ENCODE results near the gene DOCK10. TPM values are rescaled to one million over a fixed set of nuclear protein-coding genes. Genes with fewer than 3 reads are reported as not detected.

Gene DOCK10
- total RNA-seq, 1 donor from 2014 or later: 15.1 TPM

DNA sequence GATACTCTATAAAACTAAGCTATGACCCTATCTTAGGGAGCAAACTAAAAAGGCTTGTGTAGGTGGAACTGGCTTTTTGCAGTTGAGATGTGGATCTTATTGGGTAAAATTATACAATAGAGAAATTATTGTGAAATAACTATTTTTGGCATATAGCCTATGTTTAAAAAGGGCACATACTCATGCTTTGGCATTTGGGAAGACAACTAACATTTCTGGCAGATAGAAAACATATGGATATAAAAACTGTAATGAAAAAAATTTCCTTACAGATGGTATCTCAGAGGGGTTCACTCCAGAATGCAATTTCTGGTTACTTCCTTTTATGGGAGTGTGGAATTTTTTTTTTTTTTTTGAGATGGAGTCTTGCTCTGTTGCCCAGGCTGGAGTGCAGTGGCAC lies 206.0 kb downstream of the DOCK10 start:
- Histone ChIP-seq H3K36me3 (ENCODE audit: control insufficient read depth in 3 of 3, insufficient read depth in 3 of 3, low read length in 3 of 3) (peaks cover 0 to 2% (median 0%) of the 10 kb centered on the region in 3 donors), H3K4me1 (ENCODE audit: control insufficient read depth in 3 of 3, insufficient read depth in 3 of 3, low read length in 3 of 3) (peaks cover 8 to 11% (median 11%) of the 10 kb centered on the region in 3 donors), H3K27me3 (ENCODE audit: control insufficient read depth in 3 of 3, insufficient read depth in 3 of 3, low read length in 3 of 3) (no peaks in the 10 kb centered on the region), H3K9ac (ENCODE audit: low read depth in 1 of 3, low read length in 3 of 3) (no peak overlapping the region), H3K9me3 (ENCODE audit: control insufficient read depth in 3 of 3, low read length in 3 of 3) (no peaks in the 10 kb centered on the region), H3K27ac (ENCODE audit: low read depth, low read length) (no peak overlapping the region), H3K4me3 (ENCODE audit: low read length in 3 of 3) (no peak overlapping the region)

DNA sequence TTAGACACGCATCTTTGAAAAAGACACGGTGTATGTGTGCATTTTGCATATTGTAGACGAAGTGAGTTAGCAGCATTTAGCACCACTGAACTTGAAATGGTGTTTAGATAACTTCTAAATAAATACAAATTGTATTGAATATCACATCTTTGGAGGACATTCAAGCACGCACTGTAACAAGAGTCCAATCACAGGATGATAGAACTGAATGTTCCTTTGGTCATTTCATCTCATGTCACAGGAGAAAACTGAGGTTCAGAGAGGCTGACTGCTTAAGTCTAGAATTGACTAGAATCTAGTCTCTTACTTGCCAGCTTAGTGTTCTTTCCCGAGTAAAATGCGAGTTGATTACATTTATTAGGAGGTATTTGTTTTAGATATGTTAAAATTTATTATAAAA lies 206.9 kb downstream of the DOCK10 start:
- no peak overlapping the region for H3K27ac ChIP-seq (ENCODE audit: low read depth, low read length)

DNA sequence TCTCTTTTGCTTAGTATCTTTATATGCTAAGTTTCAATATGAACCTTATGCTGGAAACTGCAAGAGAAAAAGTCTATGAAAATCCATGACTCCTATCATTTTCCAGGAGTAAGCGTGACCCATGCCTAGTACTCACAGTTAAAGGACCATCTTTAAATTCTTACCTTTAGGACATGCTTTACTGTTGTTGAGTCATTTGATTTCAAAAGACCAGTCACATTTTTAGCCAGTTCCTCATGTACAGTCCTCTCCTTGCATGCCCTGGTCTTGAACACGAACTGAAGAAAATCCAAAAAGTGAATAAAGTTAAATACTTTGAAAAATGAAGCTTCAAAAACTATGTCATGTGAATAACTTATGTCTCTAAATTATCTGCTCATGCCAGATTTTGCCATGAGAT lies 208.3 kb downstream of the DOCK10 start:
- Histone ChIP-seq H3K4me3 (ENCODE audit: low read length in 3 of 3) (no peak overlapping the region), H3K9ac (ENCODE audit: low read depth in 1 of 3, low read length in 3 of 3) (no peak overlapping the region), H3K36me3 (ENCODE audit: control insufficient read depth in 3 of 3, insufficient read depth in 3 of 3, low read length in 3 of 3) (peaks cover 0 to 4% (median 0%) of the 10 kb centered on the region in 3 donors), H3K9me3 (ENCODE audit: control insufficient read depth in 3 of 3, low read length in 3 of 3) (no peaks in the 10 kb centered on the region), H3K27ac (ENCODE audit: low read depth, low read length) (no peak overlapping the region), H3K27me3 (ENCODE audit: control insufficient read depth in 3 of 3, insufficient read depth in 3 of 3, low read length in 3 of 3) (no peaks in the 10 kb centered on the region), H3K4me1 (ENCODE audit: control insufficient read depth in 3 of 3, insufficient read depth in 3 of 3, low read length in 3 of 3) (peaks cover 8 to 11% (median 11%) of the 10 kb centered on the region in 3 donors)

More for the DNA sequence above, 206.9 kb downstream of the DOCK10 start:
- H3K4me3 ChIP-seq (ENCODE audit: low read length in 3 of 3): no peak overlapping the region
- H3K27me3 ChIP-seq (ENCODE audit: control insufficient read depth in 3 of 3, insufficient read depth in 3 of 3, low read length in 3 of 3): no peaks in the 10 kb centered on the region
- H3K9me3 ChIP-seq (ENCODE audit: control insufficient read depth in 3 of 3, low read length in 3 of 3): no peaks in the 10 kb centered on the region
- H3K36me3 ChIP-seq (ENCODE audit: control insufficient read depth in 3 of 3, insufficient read depth in 3 of 3, low read length in 3 of 3): peaks cover 0 to 2% (median 0%) of the 10 kb centered on the region in 3 donors
- H3K4me1 ChIP-seq (ENCODE audit: control insufficient read depth in 3 of 3, insufficient read depth in 3 of 3, low read length in 3 of 3): peaks cover 8 to 11% (median 11%) of the 10 kb centered on the region in 3 donors
- no peak overlapping the region for H3K9ac ChIP-seq (ENCODE audit: low read depth in 1 of 3, low read length in 3 of 3)

DNA sequence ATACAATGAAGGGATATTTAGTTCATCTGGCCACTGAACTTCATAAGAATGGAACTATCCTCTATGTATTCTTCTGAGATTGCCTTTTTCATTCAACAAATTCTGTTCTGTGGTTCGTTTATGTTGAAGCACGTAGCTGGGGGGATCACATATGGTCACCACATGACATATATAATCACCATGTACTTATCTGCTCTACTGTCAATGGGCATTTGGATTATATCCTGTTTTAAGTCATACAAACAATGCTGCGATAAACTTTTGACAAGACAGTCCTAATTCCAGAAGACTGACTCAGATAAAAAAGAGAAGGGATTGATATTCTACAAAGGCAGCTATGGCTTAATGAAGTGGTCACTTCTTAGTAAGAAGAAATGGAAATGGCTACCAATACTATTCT lies 210.1 kb downstream of the DOCK10 start:
- Histone ChIP-seq H3K27me3 (ENCODE audit: control insufficient read depth in 3 of 3, insufficient read depth in 3 of 3, low read length in 3 of 3) (no peaks in the 10 kb centered on the region), H3K27ac (ENCODE audit: low read depth, low read length) (no peak overlapping the region), H3K9me3 (ENCODE audit: control insufficient read depth in 3 of 3, low read length in 3 of 3) (no peaks in the 10 kb centered on the region), H3K36me3 (ENCODE audit: control insufficient read depth in 3 of 3, insufficient read depth in 3 of 3, low read length in 3 of 3) (peaks cover 0 to 4% (median 0%) of the 10 kb centered on the region in 3 donors), H3K9ac (ENCODE audit: low read depth in 1 of 3, low read length in 3 of 3) (no peak overlapping the region), H3K4me1 (ENCODE audit: control insufficient read depth in 3 of 3, insufficient read depth in 3 of 3, low read length in 3 of 3) (peaks cover 2 to 7% (median 7%) of the 10 kb centered on the region in 3 donors), H3K4me3 (ENCODE audit: low read length in 3 of 3) (no peak overlapping the region)

DNA sequence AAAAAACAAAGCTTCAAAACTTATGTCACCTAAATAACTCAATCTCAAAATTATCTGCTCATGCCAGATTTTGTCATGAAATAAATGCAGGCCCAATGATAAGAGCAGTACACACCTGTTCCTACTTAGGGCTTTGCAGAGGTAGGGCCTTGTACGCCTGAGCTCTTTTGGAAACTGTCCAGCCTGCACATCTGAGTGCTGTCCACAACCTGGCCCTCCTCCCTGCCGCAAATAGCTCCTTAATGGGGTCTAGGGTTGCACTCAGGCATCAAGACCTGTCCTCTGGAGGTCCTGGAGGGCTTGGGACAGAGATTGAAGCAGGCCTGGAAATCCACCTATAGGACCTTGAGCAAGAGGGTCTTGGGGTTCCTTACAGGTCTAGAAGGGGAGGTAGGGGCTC lies 210.7 kb downstream of the DOCK10 start:
- Histone ChIP-seq H3K27me3 (ENCODE audit: control insufficient read depth in 3 of 3, insufficient read depth in 3 of 3, low read length in 3 of 3) (no peaks in the 10 kb centered on the region), H3K9ac (ENCODE audit: low read depth in 1 of 3, low read length in 3 of 3) (no peak overlapping the region), H3K9me3 (ENCODE audit: control insufficient read depth in 3 of 3, low read length in 3 of 3) (no peaks in the 10 kb centered on the region), H3K4me3 (ENCODE audit: low read length in 3 of 3) (no peak overlapping the region), H3K4me1 (ENCODE audit: control insufficient read depth in 3 of 3, insufficient read depth in 3 of 3, low read length in 3 of 3) (peaks cover 0 to 7% (median 4%) of the 10 kb centered on the region in 3 donors), H3K36me3 (ENCODE audit: control insufficient read depth in 3 of 3, insufficient read depth in 3 of 3, low read length in 3 of 3) (peaks cover 0 to 4% (median 0%) of the 10 kb centered on the region in 3 donors), H3K27ac (ENCODE audit: low read depth, low read length) (no peak overlapping the region)

DNA sequence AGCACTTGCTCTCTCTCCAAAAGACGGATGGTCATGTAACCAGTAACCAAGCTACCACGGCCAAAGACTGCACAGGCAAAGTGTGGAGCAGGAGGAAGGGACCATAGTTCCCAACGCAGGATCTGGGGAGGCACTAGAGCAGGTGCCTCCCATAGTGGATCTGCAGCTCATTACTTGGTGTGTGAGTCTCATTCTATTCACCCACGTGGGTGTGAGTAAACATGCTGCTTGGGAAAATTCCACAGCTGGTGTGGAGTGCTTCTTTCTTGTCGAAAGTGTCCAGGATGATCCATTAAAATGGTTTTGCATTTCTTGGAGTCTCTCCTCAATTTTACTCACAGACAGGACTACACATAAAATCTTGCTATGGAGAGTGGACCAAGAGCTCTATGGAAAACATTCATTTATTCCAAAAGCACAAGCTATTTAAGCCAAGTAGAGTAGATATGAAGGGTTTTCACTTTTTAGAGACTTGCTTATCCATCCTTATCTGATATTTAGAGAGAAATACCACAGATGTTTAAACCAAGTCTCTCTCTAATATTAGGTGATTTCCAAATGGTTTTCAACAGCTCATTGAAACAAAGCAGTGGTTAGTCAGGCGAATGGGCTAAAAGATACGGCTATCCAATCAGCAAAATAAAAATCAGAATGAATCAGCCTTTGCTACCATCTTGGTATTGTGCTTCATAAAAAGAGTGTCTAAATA lies 221.8 kb downstream of the DOCK10 start:
- Histone ChIP-seq H3K4me1 (ENCODE audit: control insufficient read depth in 3 of 3, insufficient read depth in 3 of 3, low read length in 3 of 3) (no peaks in the 10 kb centered on the region), H3K27me3 (ENCODE audit: control insufficient read depth in 3 of 3, insufficient read depth in 3 of 3, low read length in 3 of 3) (no peaks in the 10 kb centered on the region), H3K36me3 (ENCODE audit: control insufficient read depth in 3 of 3, insufficient read depth in 3 of 3, low read length in 3 of 3) (no peaks in the 10 kb centered on the region)

DNA sequence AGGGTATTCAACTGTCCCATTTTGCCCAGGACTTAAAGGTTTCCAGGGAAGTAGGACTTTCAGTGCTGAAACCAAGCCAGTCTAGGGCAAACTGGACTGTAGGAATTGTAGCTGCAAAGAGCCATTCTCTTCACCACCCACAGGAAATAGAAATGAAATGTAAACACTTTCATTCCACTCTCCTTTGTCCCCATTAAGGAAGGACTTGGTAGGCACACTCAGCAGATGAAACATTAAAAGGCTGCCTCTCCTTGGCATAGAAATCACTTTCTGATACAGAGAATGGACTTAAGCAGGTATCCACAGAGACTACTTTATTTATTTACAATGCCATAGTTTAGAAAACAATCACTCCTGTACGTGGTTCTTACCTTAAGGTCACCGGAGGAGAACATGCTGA lies 223.2 kb downstream of the DOCK10 start:
- Histone ChIP-seq H3K4me1 (ENCODE audit: control insufficient read depth in 3 of 3, insufficient read depth in 3 of 3, low read length in 3 of 3) (no peaks in the 10 kb centered on the region), H3K36me3 (ENCODE audit: control insufficient read depth in 3 of 3, insufficient read depth in 3 of 3, low read length in 3 of 3) (no peaks in the 10 kb centered on the region), H3K4me3 (ENCODE audit: low read length in 3 of 3) (no peak overlapping the region), H3K27ac (ENCODE audit: low read depth, low read length) (no peak overlapping the region), H3K27me3 (ENCODE audit: control insufficient read depth in 3 of 3, insufficient read depth in 3 of 3, low read length in 3 of 3) (no peaks in the 10 kb centered on the region), H3K9ac (ENCODE audit: low read depth in 1 of 3, low read length in 3 of 3) (no peak overlapping the region), H3K9me3 (ENCODE audit: control insufficient read depth in 3 of 3, low read length in 3 of 3) (no peaks in the 10 kb centered on the region)

More for the DNA sequence above, 221.8 kb downstream of the DOCK10 start:
- Histone ChIP-seq H3K9me3 (ENCODE audit: control insufficient read depth in 3 of 3, low read length in 3 of 3) (no peaks in the 10 kb centered on the region), H3K9ac (ENCODE audit: low read depth in 1 of 3, low read length in 3 of 3) (no peak overlapping the region), H3K4me3 (ENCODE audit: low read length in 3 of 3) (no peak overlapping the region), H3K27ac (ENCODE audit: low read depth, low read length) (no peak overlapping the region)

DNA sequence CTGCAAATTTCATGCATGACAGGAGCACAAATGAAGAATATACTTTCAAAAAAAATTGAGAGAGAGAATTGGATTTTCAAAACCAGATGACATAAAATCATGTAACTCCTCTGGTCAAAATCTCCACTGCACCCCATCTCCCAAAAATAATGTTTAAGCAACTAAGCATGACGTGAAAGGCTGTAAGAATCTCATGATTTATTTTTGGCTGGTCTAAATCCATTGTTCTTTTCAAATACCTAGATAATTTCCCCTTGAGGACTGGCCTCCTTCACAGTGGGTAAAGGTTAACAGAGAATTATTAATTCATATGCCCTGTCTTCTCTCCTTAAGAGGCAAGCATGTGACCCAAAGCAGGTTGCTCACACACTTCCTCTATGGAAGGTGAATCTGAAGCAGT lies 224.6 kb downstream of the DOCK10 start:
- H3K36me3 ChIP-seq (ENCODE audit: control insufficient read depth in 3 of 3, insufficient read depth in 3 of 3, low read length in 3 of 3): no peaks in the 10 kb centered on the region

DNA sequence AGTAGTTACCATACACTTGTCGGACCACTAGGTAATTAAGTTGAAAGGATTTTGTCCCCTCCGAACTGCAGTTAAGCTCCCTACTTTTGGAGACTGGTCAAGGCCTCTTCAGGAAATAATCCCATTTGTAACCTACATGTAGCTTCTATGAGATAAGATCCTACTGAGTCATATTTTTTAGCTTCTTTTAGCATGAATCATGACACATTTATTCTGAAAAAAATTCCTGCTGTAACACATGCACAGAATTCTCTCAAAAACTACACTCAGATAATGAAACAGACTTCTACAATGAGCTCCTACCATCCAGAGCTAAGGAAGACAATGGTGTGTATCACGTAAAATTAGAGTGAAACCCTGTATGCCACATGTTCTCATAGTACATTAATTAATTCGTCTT lies 225.5 kb downstream of the DOCK10 start:
- no peaks in the 10 kb centered on the region for H3K4me1 ChIP-seq (ENCODE audit: control insufficient read depth in 3 of 3, insufficient read depth in 3 of 3, low read length in 3 of 3)
- H3K9ac ChIP-seq (ENCODE audit: low read depth in 1 of 3, low read length in 3 of 3): no peak overlapping the region
- no peaks in the 10 kb centered on the region for H3K9me3 ChIP-seq (ENCODE audit: control insufficient read depth in 3 of 3, low read length in 3 of 3)
- H3K4me3 ChIP-seq (ENCODE audit: low read length in 3 of 3): no peak overlapping the region
- no peaks in the 10 kb centered on the region for H3K27me3 ChIP-seq (ENCODE audit: control insufficient read depth in 3 of 3, insufficient read depth in 3 of 3, low read length in 3 of 3)
- no peaks in the 10 kb centered on the region for H3K36me3 ChIP-seq (ENCODE audit: control insufficient read depth in 3 of 3, insufficient read depth in 3 of 3, low read length in 3 of 3)
- no peak overlapping the region for H3K27ac ChIP-seq (ENCODE audit: low read depth, low read length)

More for the DNA sequence above, 224.6 kb downstream of the DOCK10 start:
- Histone ChIP-seq H3K27me3 (ENCODE audit: control insufficient read depth in 3 of 3, insufficient read depth in 3 of 3, low read length in 3 of 3) (no peaks in the 10 kb centered on the region), H3K27ac (ENCODE audit: low read depth, low read length) (no peak overlapping the region), H3K4me1 (ENCODE audit: control insufficient read depth in 3 of 3, insufficient read depth in 3 of 3, low read length in 3 of 3) (no peaks in the 10 kb centered on the region), H3K4me3 (ENCODE audit: low read length in 3 of 3) (no peak overlapping the region), H3K9me3 (ENCODE audit: control insufficient read depth in 3 of 3, low read length in 3 of 3) (no peaks in the 10 kb centered on the region), H3K9ac (ENCODE audit: low read depth in 1 of 3, low read length in 3 of 3) (no peak overlapping the region)

DNA sequence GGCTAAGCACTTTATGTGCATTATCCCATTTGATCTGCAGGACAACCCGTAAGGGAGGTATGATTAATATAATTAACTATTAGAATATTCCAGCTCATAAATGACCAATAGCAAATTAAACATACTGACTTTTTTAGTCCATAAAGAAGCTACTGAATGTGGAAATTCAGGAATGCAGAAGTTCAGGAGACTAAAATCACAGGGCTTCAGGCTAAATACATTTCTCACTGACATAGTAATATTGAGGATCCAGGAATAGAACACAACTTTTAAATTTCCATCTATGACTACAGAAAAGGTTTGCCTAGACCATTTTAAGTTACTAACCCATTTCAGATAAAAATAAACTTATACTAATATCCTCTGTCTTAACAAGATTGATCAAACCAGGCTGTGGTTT lies 228.7 kb downstream of the DOCK10 start:
- no peaks in the 10 kb centered on the region for H3K36me3 ChIP-seq (ENCODE audit: control insufficient read depth in 3 of 3, insufficient read depth in 3 of 3, low read length in 3 of 3)
- no peak overlapping the region for H3K27ac ChIP-seq (ENCODE audit: low read depth, low read length)
- H3K9ac ChIP-seq (ENCODE audit: low read depth in 1 of 3, low read length in 3 of 3): no peak overlapping the region
- no peak overlapping the region for H3K4me3 ChIP-seq (ENCODE audit: low read length in 3 of 3)
- H3K9me3 ChIP-seq (ENCODE audit: control insufficient read depth in 3 of 3, low read length in 3 of 3): no peaks in the 10 kb centered on the region
- H3K27me3 ChIP-seq (ENCODE audit: control insufficient read depth in 3 of 3, insufficient read depth in 3 of 3, low read length in 3 of 3): no peaks in the 10 kb centered on the region
- H3K4me1 ChIP-seq (ENCODE audit: control insufficient read depth in 3 of 3, insufficient read depth in 3 of 3, low read length in 3 of 3): no peaks in the 10 kb centered on the region

Data from skeletal muscle tissue (tissue), 4 donors.